ENCODE measurements around the gene RRBP1. TPM values are rescaled to one million over a fixed set of nuclear protein-coding genes. Genes with fewer than 3 reads are reported as not detected.

RRBP1 gene
- total RNA-seq, 1 donor = 122 TPM

GRCh38 chr20:17627101-17627955 is 54.7 kb downstream of the RRBP1 start:
- no peak overlapping the region for H2AFZ ChIP-seq (ENCODE audit: low read length)
- no peak overlapping the region for H3K4me2 ChIP-seq (ENCODE audit: insufficient read depth, low read length)
- H3K9me3 ChIP-seq (ENCODE audit: low read depth, low read length) = no peaks in the 10 kb centered on the region
- H3K27me3 ChIP-seq (ENCODE audit: insufficient read depth, low read length) = no peaks in the 10 kb centered on the region
- peak; percentile 79 for DNase-seq (ENCODE audit: insufficient read length, low spot score, missing footprints)
- no peak for TF ChIP-seq CTCF (IDR thresholded peaks at IDR 0.05; ENCODE audit: extremely low read depth, low read depth, low read length)
- no peak overlapping the region for H3K4me3 ChIP-seq (ENCODE audit: insufficient read depth, low read length)
- no peak overlapping the region for H3K27ac ChIP-seq (ENCODE audit: low read depth, low read length)
- peaks cover 96% of the 10 kb centered on the region for H3K79me2 ChIP-seq (ENCODE audit: insufficient read depth, low read length)
- H3K4me1 ChIP-seq (ENCODE audit: insufficient read depth, low read length) = no peaks in the 10 kb centered on the region
- peaks cover 70% of the 10 kb centered on the region for H4K20me1 ChIP-seq (ENCODE audit: insufficient read depth, low read length)
- H3K36me3 ChIP-seq (ENCODE audit: insufficient read depth, low read length) = peaks cover 96% of the 10 kb centered on the region

- TF ChIP-seq CTCF (IDR thresholded peaks at IDR 0.05; ENCODE audit: extremely low read depth, low read depth, low read length) = no peak
- no peak overlapping the region for H2AFZ ChIP-seq (ENCODE audit: low read length)
- peaks cover 96% of the 10 kb centered on the region for H3K36me3 ChIP-seq (ENCODE audit: insufficient read depth, low read length)
- no peak overlapping the region for H3K27ac ChIP-seq (ENCODE audit: low read depth, low read length)
- H3K4me3 ChIP-seq (ENCODE audit: insufficient read depth, low read length) = no peak overlapping the region
- no peaks in the 10 kb centered on the region for H3K4me1 ChIP-seq (ENCODE audit: insufficient read depth, low read length)
- peaks cover 90% of the 10 kb centered on the region for H3K79me2 ChIP-seq (ENCODE audit: insufficient read depth, low read length)
- H4K20me1 ChIP-seq (ENCODE audit: insufficient read depth, low read length) = peaks cover 62% of the 10 kb centered on the region
- no peaks in the 10 kb centered on the region for H3K27me3 ChIP-seq (ENCODE audit: insufficient read depth, low read length)
- H3K9me3 ChIP-seq (ENCODE audit: low read depth, low read length) = no peaks in the 10 kb centered on the region
- no peak overlapping the region for H3K4me2 ChIP-seq (ENCODE audit: insufficient read depth, low read length)
- peak; percentile 61 for DNase-seq (ENCODE audit: insufficient read length, low spot score, missing footprints)
Observed at GRCh38 chr20:17626217-17627007, 55.6 kb downstream of the RRBP1 start.

GRCh38 chr20:17625246-17626051 is 56.6 kb downstream of the RRBP1 start:
- no peak overlapping the region for H3K27ac ChIP-seq (ENCODE audit: low read depth, low read length)
- peaks cover 96% of the 10 kb centered on the region for H3K36me3 ChIP-seq (ENCODE audit: insufficient read depth, low read length)
- H3K4me1 ChIP-seq (ENCODE audit: insufficient read depth, low read length) = no peaks in the 10 kb centered on the region
- peaks cover 80% of the 10 kb centered on the region for H3K79me2 ChIP-seq (ENCODE audit: insufficient read depth, low read length)
- H3K4me3 ChIP-seq (ENCODE audit: insufficient read depth, low read length) = no peak overlapping the region
- peaks cover 62% of the 10 kb centered on the region for H4K20me1 ChIP-seq (ENCODE audit: insufficient read depth, low read length)
- H3K27me3 ChIP-seq (ENCODE audit: insufficient read depth, low read length) = no peaks in the 10 kb centered on the region
- no peak for TF ChIP-seq CTCF (IDR thresholded peaks at IDR 0.05; ENCODE audit: extremely low read depth, low read depth, low read length)
- peak; percentile 66 for DNase-seq (ENCODE audit: insufficient read length, low spot score, missing footprints)
- H3K9me3 ChIP-seq (ENCODE audit: low read depth, low read length) = no peaks in the 10 kb centered on the region
- no peak overlapping the region for H3K4me2 ChIP-seq (ENCODE audit: insufficient read depth, low read length)
- H2AFZ ChIP-seq (ENCODE audit: low read length) = no peak overlapping the region
